T-helper 22 cell (primary cell): ENCODE data around the gene DNMT1.

Experiments used
- DNase-seq: peaks from one replicate; pipeline ENCODE4 v3.0.0-alpha.2; 2020; ENCODE audit warnings: low read depth

The DNMT1 gene

GRCh38 chr19:10138879-10139795 is 55.6 kb downstream of the DNMT1 start:
- no peak for DNase-seq

DNA sequence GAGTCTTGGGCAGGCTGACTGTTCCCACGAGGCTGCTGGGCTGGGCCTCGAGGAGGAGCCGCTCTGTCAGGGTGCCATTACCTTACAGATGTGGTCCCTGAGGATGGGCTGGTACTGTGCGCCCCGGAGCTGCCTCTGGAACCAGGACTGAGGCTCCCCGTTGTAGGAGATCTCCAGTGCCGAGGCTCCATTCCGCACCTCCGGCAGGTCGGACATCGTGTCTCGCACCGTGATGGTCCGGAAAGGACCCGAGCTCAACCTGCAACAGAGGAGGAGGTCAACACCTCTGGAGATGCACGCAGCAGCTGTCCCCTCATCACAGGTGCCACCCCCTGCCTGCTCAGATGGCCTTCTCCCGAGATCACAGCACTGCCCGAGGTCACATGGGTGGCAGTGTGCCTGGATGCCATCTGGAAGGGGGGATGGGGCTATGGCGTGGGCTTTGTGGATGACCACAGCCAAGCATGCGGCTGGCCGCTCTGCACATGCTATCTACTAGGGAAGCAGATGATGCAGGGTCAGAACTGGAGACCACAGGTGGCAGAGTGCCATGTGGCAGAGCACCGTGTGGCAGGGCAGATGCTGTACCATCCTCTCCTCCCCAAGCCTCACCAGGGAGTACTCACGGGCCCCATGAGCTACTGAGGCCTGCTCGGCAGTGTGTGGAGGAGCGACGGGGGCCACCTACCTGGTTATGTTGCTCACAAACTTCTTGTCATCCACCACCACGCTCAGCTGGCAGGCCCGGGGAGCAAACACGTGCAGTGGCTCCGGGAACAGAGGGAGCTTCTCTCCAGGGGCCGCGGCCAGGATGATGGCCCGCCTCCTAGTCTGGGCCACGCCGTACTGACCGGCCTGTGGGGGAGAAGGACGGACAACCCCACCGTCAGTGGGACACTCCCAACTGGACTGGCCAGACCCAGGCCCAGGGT is 56.7 kb downstream of the DNMT1 start:
- DNase-seq = no peak

DNA sequence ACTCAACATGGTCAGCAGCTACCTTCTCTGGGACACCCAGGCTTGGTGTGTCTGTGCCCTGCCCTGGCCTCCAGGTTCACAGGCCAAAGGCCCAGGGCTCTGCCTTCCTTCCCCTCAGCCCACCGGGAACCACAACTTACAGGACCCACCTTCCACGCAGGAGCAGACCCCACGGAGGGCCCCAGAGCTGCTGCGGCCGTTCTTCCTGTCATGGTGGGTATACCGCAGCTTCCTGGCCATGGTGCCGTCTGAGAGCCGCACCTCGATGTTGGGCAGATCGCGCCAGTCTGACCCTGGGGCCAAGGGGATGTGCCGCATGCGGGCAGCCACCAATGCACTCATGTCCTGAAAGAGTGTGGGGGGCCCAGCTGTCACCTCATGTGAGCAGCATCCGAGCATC is 57.8 kb downstream of the DNMT1 start:
- no peak for DNase-seq

DNA sequence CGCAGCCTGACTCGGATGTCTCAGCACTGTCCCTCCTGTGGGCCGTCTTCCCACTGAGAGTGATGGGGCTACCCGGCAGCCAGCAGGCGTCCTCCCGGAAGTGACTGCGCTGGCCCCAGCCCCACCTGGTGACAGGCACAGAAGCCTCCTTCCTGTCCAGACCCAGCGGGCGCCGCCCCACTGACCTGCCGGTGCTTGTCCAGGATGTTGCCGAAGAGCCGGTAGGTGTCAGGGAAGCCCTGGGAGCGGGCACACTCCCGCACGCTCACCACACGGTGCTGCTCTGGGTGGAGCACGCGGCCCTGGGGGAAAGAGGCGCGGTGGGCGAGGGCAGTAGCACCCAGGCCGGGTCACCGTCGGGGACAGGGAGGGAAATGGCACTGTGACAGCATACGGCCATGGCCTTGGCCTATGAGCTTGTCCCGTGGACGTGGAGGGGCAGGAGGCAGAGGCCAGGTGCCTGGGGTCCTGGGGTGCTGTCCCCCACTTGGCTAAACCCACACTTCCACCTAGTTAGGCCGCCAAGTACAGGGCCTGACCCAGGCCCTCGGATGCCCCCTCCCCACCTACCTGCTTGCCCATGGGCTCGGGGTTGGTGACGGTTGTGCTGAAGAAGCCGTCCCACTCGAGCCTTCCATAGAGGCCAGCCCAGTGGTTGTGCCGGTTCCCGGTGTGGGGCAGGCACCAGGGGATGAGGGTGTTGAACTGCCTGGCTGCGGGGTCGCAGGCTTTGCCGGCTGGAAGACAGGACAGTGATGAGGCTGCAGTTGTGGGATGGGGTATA is 59.0 kb downstream of the DNMT1 start:
- no peak for DNase-seq

GRCh38 chr19:10134040-10134439 is 60.7 kb downstream of the DNMT1 start:
- DNase-seq = no peak

GRCh38 chr19:10133596-10133995 is 61.2 kb downstream of the DNMT1 start:
- no peak for DNase-seq

DNA sequence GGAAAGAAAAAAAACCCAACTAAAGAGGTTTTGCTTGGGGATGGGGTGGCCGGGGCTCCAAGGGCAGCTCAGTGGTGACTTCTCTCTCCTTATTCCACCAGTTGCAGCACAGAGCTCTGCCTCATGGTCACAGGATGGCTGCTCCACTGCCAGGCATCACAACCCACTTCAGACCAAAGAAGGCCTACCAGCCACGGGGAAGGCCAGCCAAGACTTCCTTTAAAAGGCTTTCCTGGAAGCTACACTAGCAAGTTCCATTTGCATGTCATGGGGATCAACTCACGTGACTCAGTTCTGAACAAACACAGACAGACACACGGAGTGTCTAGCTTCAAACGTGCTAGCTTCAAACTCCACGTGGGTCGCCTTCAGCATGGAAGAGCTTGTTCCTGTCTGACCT is 61.8 kb downstream of the DNMT1 start:
- DNase-seq = no peak

DNA sequence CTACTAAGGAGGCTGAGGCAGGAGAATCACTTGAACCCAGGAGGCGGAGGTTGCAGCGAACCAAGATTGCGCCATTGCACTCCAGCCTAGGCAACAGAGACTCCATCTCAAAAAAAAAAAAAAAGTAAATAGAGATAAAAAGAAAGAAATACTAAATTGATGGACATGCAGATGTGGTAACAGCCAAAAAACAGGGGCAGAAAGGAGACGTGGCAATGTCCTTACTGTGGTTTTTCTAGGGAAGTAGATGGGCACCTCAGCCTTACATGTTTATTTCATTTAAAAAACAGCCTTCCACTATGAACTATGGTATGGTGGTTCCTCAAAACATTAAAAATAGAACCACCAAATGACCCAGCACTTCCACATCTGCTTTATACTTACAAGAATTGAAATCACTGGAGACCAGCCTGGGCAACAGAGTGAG is 68.5 kb downstream of the DNMT1 start:
- DNase-seq = no peak

GRCh38 chr19:10124429-10124828 is 70.3 kb downstream of the DNMT1 start:
- no peak for DNase-seq

GRCh38 chr19:10122045-10122444 is 72.7 kb downstream of the DNMT1 start:
- DNase-seq = no peak

- DNase-seq = no peak
These were observed 74.1 kb downstream of the DNMT1 start for GRCh38 chr19:10120538-10121189.

- DNase-seq = no peak
These were observed 75.8 kb downstream of the DNMT1 start for GRCh38 chr19:10118960-10119359.

DNA sequence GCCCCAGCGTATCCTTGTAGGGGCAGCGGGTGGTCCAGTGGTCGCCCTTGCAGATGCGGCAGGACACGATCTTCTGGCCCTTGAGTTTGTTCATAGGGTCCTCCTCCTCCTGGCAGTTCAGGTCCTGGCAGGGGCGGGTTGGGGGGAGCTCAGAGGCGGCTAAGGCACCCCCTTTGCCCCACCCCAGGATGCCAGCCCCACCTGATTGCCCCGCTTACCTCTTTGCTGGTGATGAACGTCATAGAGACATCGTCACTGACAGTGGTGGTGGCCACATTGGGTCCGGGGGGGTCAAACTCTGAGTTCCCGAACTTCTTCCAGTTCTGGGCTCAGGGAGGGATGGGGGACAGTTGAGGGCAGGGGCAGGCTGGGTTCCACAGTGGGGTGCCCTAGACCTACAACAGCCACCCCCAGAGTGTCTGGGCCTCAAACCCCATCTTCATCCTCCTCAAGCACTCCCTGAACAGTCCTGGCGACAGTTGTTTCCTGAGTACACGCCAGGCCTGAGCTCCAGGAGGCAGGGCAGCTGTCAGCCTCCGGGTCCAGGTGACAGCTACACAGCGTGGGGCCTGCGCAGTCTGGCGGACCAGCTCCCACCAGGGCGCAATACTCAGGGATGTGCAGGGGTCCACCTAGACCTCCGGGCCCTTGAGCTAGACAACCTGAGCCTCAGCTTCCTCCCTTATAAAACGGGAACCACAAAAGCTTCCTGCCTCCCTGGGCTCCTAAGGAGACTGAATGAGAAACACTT is 77.7 kb downstream of the DNMT1 start:
- DNase-seq = no peak

DNA sequence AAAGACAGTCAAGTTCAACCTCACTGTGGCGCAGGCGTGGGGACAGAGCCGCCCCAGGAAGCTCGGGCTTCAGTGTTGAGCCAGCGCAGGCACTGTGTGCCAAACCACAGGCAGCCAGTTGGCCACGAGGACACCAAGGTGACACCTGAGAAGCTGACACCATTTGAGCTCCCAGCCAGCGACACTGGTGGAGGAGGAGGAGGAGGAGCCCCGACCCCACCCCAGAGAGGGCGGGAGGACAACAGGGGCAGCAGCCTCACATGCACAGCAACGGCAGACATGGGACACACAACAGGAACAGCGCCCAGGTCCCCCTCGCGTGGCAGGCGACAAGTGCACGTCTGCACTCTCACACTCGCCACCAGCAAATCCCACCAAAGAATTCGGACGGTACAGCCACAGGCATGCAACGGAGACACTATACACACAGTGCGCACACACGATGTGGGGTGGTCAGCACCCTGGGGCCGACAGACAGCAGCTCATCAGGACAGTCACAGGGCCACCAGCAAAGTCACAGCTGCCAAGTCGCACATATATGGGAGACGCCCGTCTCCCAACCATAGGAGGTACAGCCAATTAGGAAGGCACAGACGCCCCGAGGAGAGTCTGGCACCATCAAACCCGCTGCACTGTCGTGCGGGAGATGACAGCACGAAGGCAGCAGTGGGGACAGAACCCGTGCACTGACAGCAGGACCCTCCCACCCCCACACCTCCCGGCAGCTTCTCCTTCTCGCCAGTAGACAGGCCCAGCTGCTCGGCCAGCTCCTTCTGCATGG is 78.5 kb downstream of the DNMT1 start:
- DNase-seq = no peak

DNA sequence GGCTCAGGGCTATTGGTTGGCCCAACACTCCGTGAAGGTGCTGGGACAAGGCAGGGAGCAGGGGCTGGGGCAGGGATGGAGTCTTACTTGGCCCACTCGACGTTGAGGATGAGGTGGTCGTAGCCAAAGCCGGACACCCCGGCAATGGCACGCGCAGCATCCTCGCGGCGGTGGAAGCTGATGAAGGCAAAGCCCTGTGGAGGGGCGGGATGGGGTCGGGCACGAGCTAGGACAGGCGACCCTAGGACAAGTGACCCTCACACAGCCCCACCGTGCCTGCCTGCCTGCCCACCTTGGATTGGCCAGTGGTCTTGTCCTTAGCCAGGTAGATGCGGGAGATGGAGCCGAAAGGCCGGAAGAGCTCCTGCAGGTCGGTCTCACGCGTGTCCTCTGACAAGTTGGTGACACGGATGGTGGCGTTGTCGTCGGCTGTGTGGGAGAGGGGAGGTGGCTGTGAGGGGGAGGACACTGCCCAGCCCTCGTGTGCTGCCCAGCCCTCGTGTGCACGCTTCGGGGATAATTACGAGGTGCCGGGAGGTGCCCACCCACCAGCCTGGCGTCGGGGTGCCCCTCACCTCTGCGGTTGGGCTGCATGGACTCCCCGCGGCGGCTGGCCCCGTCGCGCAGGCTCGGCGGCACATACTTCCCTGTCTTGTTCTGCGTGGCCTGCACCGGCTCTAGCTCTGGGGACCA is 79.2 kb downstream of the DNMT1 start:
- no peak for DNase-seq

DNA sequence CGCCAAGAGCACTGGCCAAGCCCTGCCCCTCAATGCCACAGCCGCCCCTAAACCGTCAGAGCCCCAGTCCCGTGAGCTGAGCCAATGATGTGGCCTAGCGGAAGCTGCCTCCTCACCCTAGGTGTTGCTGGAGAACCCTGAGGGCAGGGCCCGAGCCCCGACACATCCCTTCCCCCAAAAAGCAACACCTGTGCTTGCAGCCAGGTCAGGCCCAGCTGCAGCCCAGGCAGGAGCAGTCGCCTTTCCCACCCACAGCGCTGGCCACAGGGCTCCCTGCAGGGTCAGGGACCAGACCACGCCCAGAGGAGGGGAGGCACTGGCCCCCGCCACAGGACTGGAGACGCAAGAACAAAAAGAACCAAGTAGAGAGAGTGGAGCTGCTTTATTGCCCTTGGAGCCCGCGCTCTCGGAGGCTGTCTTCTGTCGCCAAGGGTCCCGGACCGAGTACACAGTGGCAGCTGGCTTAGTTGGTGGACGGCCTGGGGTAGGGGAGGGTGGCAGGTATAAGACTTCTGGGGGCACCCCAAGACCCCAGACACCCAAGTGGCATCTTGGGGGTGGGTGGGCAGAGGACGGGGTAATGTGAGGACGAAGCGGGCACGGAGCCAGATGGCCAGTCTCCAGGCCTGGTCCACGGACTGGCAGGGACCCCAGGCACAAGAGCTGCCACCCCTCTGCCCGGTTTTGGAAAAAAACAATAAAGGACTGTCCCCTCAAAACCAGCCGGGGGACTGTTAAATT is 79.9 kb downstream of the DNMT1 start:
- DNase-seq = no peak

DNA sequence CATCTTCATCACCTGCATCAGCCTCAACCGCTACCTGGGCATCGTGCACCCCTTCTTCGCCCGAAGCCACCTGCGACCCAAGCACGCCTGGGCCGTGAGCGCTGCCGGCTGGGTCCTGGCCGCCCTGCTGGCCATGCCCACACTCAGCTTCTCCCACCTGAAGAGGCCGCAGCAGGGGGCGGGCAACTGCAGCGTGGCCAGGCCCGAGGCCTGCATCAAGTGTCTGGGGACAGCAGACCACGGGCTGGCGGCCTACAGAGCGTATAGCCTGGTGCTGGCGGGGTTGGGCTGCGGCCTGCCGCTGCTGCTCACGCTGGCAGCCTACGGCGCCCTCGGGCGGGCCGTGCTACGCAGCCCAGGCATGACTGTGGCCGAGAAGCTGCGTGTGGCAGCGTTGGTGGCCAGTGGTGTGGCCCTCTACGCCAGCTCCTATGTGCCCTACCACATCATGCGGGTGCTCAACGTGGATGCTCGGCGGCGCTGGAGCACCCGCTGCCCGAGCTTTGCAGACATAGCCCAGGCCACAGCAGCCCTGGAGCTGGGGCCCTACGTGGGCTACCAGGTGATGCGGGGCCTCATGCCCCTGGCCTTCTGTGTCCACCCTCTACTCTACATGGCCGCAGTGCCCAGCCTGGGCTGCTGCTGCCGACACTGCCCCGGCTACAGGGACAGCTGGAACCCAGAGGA is 80.6 kb downstream of the DNMT1 start:
- DNase-seq = no peak

GRCh38 chr19:10113592-10113963 is 81.2 kb downstream of the DNMT1 start:
- no peak for DNase-seq
